Activated CD4-positive, alpha-beta T cell treated with anti-CD3 and anti-CD28 coated beads, Interleukin-2, amount 50 U/mL, for 1 hour (primary cell): ENCODE results near the gene PHKB.
"Not testable (repeated sequence)": the region's sequence is repeated elsewhere in the genome, so short reads cannot be mapped to it uniquely, and the experiment has no call there.

ENCODE experiments used
- DNase-seq: peaks from one replicate; pipeline ENCODE4 v3.0.0-alpha.2; 2020

Gene PHKB

DNA sequence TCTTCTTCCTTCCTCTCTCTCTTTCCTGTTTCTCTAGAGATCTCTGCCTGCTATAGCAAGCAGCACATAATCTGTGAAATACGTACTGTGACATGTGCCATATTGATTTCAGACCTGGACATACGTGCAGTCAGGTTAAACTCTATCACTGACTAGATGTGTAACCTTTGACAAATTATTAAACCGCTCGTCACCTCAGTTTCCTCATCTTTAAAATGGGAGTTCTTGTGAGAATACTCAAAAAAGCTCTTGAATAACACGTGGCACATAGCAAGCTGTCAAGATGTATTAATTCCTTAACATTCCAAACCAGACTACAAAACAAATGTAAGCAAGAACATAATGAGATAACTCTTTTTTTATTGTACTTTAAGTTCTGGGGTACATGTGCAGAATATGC lies 170.0 kb downstream of the PHKB start:
- DNase-seq = no peak

- DNase-seq = no peak
Observed at GRCh38 chr16:47634126-47634525, 173.0 kb downstream of the PHKB start.

GRCh38 chr16:47634727-47635126 lies 173.6 kb downstream of the PHKB start:
- no peak for DNase-seq

GRCh38 chr16:47636501-47637099 lies 175.5 kb downstream of the PHKB start:
- DNase-seq = no peak

GRCh38 chr16:47638175-47638574 lies 177.0 kb downstream of the PHKB start:
- no peak for DNase-seq

GRCh38 chr16:47640661-47641060 lies 179.5 kb downstream of the PHKB start:
- DNase-seq = no peak

DNA sequence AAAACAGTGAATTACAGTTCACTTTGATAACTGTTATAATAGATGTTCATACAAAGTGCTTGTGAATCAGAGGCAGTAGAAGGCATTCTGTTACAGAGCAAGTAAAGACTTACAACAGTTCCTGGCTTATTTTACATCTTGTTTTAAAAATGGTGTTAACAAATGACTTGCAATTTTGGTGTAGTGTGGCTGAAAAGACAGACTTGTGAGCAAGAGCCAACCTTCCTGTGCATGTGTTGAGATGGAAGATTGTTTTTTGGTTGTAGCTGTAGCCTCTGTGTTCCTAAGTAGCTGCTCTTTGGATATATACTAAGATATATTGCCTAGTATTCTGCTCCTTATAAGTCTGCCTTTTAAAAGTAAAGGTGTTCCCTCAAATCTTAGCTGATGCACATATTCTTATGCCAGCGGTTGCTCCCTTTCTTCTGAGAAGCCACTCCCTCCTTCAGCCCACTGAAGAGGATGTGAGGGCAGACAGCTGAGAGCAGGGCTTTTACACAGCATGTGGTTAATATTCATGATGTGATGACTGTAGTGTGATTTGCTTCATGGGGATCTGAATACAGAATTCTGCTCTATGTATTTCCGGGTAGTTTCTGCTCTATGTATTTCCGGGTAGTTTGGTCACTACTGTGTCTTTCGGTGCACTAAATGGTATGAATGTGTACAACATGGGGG lies 182.3 kb downstream of the PHKB start:
- DNase-seq = no peak

DNA sequence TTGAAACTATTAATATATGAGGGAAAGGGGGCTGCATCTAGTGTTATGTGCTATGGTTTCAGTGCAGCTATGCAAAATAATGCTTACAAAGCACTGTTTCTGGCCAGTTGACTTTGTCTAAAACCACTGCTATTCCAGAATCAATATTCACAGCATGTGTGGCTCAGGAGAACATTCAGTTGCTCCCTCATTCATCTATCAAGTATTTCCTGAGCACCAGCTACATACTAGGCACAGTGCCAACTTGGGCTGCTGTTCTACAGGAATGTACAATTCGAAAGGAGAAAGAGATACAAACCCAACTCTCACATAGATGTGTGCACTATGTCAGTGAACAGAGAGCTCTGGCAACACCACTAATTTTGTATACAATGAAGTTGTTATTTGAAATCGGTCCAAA lies 183.0 kb downstream of the PHKB start:
- no peak for DNase-seq

DNA sequence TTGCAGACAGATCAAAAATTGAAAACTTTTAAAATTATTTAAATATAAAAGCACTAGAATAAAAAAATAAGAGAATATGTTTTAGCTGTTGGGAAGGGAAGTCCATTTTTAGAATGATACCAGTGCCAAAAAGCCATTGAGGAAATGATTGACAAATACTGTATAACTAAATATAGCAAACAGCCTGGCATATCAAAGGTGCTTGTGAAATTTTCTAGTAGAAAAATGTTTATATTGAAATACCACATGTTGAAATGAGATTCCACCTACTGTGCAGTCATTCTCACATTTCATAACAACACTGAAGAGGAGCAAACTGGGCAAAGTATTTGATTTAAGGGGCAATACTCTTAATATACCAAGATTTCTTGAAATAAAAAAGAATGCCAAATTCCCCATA lies 183.5 kb downstream of the PHKB start:
- DNase-seq = no peak

DNA sequence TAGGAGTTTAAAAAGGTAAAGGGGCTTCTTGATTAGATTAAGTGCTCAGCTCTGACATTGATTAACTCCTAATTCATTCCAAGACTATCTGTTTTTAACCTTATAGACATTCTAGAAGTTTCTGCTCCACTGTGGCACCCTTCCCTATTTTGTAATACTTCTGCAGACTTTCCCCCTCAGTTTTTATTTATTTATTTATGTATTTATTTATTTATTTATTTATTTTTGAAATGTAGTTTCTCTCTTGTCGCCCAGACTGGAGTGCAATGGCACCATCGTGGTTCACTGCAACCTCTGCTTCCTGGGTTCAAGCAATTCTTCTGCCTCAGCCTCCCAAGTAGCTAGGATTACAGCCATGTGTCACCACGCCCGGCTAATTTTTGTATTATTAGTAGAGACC lies 185.8 kb downstream of the PHKB start:
- no peak for DNase-seq

GRCh38 chr16:47657032-47657431 lies 195.9 kb downstream of the PHKB start:
- no peak for DNase-seq

DNA sequence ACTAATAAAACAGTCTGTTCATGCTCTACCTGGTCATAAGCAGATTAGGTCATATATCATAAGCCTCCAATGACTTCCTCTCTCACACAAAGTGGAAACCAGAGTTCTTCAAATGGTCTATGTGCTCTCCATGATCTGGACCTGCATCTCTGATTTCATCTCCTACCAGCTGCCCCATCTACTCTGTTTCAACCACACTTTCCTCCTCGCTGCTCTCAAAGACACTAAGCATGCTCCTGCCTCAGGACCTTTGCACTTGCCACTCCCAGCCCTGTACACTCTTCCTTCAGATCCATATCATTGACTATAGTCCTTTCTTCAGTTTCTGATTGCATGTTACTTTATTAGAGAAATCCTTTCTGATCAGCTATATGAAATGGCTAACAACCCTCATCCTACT lies 196.8 kb downstream of the PHKB start:
- no peak for DNase-seq

DNA sequence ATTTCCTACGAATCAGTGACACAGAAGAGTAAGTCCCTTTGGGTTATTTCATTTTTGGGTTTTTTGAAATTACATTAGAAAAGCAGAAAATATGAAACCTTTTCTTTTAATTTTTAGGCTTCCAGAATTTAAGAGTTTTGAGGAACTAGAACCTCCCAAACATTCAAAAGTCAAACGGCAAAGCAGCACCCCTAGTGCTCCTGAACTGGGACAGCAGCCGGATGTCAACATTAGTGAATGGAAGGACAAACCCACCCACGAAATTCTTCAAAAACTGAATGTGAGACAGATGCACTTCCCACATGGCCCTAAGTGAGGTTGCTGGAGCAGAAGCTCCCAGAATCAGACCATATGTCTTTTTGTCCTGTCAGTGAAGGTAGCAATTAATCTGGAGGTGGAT lies 199.4 kb downstream of the PHKB start:
- DNase-seq = no peak

- DNase-seq = no peak
Observed at GRCh38 chr16:47664653-47665325, 203.7 kb downstream of the PHKB start.

DNA sequence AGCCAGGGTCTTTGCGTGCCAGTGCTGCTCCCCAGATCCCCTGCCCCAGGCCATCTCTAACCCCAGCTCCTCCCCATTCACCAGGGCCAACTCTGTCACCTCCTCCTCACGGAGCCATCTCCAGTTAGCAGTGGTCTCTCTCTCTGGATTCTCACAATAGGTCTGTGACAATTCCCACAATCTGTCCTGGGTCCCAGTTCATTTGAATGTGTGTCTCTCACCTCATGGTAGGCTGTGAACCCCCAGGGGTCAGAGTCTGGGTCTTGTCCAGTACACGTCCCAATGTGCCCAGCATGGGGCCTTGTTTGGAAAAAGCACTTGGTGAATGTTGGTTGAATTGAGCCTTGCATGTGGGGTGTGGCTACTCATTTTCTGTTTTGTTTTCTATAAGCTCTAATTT lies 205.3 kb downstream of the PHKB start:
- DNase-seq = no peak

GRCh38 chr16:47667956-47668355 lies 206.8 kb downstream of the PHKB start:
- DNase-seq = no peak

GRCh38 chr16:47672475-47672874 lies 211.3 kb downstream of the PHKB start:
- no peak for DNase-seq

DNA sequence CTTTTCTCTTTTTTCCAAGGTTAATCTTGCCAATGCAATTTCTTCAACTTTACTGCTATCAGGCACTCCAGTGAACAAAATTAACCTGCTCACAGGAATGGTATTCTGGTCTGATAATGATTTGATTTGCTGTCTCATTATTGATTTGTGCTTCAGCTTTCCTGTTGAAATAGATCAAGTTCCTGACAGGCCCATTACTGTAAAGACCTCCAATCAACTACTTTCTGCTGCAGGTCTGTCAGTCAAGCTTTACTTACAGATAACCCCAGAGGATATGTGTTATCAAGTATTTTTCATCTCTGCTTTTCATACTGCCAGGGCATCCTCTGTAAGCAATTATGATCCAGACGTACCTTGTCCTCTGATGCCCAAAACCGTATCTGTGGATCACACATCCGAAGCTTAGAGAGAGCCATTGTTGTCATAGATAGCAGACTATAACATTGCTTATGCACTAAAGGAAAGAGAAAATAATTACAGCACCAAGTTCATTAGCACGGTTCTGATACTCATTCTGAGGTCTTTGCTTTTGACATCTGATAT lies 215.6 kb downstream of the PHKB start:
- no peak for DNase-seq

- DNase-seq = not testable (repeated sequence)
Observed at GRCh38 chr16:47681571-47681970, 220.4 kb downstream of the PHKB start.

DNA sequence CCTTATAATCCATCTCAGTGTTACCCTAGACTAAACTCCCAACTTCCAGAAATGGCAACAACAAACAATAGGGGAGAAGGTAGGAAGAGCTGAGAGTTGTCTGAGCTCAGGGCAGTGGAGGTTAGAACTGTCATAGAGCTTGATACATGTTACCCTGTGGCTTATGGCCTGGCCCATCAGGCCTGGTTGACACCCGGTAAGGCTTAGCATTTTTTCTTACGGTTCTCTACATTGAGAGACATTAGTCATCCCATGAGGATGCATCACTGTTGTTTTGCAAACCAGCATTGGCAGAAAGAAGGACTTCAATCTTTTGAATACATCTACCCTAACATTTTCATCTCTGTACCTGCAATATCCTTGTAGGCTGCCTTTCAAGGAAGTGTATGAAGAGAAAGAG lies 226.6 kb downstream of the PHKB start:
- no peak for DNase-seq

DNA sequence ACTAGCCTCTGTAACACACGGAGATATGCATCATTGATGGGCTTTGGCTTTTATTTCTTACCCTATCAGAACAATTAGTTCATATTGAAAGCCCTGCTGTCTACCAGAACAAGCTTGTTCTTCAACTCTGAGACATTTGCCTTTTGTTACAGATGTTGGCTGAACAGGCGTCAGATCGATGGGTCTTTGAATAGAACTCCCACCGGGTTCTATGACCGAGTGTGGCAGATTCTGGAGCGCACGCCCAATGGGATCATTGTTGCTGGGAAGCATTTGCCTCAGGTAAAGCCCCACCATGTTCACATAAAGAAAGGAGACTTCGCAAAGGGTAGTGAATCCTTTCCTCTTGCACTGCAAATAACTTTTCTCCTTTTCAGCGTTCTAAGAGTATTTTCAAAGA lies 232.1 kb downstream of the PHKB start:
- no peak for DNase-seq

GRCh38 chr16:47694543-47694942 lies 233.4 kb downstream of the PHKB start:
- no peak for DNase-seq

- DNase-seq = no peak
Observed at GRCh38 chr16:47695756-47696155, 234.6 kb downstream of the PHKB start.

DNA sequence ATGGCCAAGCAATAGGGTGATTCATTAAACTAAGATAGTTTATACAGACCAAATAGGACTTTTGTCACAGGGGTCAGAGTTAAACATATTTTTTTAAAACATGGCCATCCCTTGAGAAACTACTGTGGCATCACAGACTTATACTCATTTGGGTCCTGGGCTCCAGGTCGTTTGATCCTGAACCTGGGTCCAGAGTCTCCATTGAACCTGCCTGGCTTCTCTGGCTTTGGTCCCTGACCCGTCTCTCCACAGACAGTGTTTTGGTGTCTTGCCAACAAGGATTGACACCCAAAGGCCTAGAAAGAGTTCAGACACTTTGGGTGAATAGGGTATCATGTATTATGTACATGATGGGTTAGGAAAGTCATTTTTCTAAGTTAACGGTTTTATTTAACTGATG lies 236.7 kb downstream of the PHKB start:
- DNase-seq = no peak
